ENCODE measurements around the gene RNF151.

GRCh38 chr16:1972490-1972877, 5.8 kb downstream of the RNF151 start:
- TF ChIP-seq ZNF343 (CRISPR knock-in tag; IDR thresholded peaks at IDR 0.05) (no peak), NFATC3 (CRISPR knock-in tag; IDR thresholded peaks at IDR 0.05) (no peak), HDAC6 (IDR thresholded peaks at IDR 0.05; ENCODE audit: low read depth, low read length) (no peak), TOPORS (CRISPR knock-in tag; IDR thresholded peaks at IDR 0.05) (no peak), ZNF224 (CRISPR knock-in tag; IDR thresholded peaks at IDR 0.05) (no peak), CREB3 (CRISPR knock-in tag; IDR thresholded peaks at IDR 0.05) (no peak), HIVEP1 (CRISPR knock-in tag; IDR thresholded peaks at IDR 0.05) (no peak), BRF2 (CRISPR knock-in tag; IDR thresholded peaks at IDR 0.05) (no peak), PATZ1 (CRISPR knock-in tag; IDR thresholded peaks at IDR 0.05) (no peak), EP300 (IDR thresholded peaks at IDR 0.05; ENCODE audit: low read depth in 2 of 2, low read length in 2 of 2) (no peak), EP300 (CRISPR knock-in tag; IDR thresholded peaks at IDR 0.05; ENCODE audit: borderline replicate concordance) (no peak), KAT8 (CRISPR knock-in tag; IDR thresholded peaks at IDR 0.05) (no peak), POLR2AphosphoS5 (IDR thresholded peaks at IDR 0.05; ENCODE audit: low read depth, low read length) (no peak)
- TF ChIP-seq, protein P1, sequence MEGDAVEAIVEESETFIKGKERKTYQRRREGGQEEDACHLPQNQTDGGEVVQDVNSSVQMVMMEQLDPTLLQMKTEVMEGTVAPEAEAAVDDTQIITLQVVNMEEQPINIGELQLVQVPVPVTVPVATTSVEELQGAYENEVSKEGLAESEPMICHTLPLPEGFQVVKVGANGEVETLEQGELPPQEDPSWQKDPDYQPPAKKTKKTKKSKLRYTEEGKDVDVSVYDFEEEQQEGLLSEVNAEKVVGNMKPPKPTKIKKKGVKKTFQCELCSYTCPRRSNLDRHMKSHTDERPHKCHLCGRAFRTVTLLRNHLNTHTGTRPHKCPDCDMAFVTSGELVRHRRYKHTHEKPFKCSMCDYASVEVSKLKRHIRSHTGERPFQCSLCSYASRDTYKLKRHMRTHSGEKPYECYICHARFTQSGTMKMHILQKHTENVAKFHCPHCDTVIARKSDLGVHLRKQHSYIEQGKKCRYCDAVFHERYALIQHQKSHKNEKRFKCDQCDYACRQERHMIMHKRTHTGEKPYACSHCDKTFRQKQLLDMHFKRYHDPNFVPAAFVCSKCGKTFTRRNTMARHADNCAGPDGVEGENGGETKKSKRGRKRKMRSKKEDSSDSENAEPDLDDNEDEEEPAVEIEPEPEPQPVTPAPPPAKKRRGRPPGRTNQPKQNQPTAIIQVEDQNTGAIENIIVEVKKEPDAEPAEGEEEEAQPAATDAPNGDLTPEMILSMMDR (CRISPR knock-in tag; IDR thresholded peaks at IDR 0.05): no peak
- TF ChIP-seq, protein P2, sequence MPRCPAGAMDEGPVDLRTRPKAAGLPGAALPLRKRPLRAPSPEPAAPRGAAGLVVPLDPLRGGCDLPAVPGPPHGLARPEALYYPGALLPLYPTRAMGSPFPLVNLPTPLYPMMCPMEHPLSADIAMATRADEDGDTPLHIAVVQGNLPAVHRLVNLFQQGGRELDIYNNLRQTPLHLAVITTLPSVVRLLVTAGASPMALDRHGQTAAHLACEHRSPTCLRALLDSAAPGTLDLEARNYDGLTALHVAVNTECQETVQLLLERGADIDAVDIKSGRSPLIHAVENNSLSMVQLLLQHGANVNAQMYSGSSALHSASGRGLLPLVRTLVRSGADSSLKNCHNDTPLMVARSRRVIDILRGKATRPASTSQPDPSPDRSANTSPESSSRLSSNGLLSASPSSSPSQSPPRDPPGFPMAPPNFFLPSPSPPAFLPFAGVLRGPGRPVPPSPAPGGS (CRISPR knock-in tag; IDR thresholded peaks at IDR 0.05): no peak

All from HepG2 (cell line).